ENCODE results near the gene PTPRM.

- TF ChIP-seq POLR2A (IDR thresholded peaks at IDR 0.05) (no peak), CTCF (IDR thresholded peaks at IDR 0.05) (no peak)
Measured at GRCh38 chr18:7805880-7806279, 238.8 kb downstream of the PTPRM start.
